Right lung (tissue), 5 donors: ENCODE measurements around the gene TMEM170A. TPM values are rescaled to one million over a fixed set of nuclear protein-coding genes. Genes with fewer than 3 reads are reported as not detected.

Experiments
- DNase-seq, 2 donors: peaks; one replicate each; pipeline ENCODE4 v3.0.0-alpha.2; 2013
- polyA plus RNA-seq, 5 donors: library from polyadenylated mRNA; unstranded; fragments of 120-200 nt; gene quantifications; one replicate each; pipeline versions ENCODE4 v1.2.1 to v1.2.3, GENCODE V29; 2013; ENCODE audit warnings: inconsistent platforms in 1 of 5, low replicate concordance in 1 of 5; ENCODE audit not compliant: insufficient read length in 5 of 5, insufficient read depth in 1 of 5

The TMEM170A gene
- polyA plus RNA-seq, 5 donors, result 27.5 to 42.3 (median 37.3) TPM

- no peak for DNase-seq
Observed at GRCh38 chr16:75482434-75483205, 18.1 kb upstream of the TMEM170A start.

GRCh38 chr16:75481475-75481874 is 17.0 kb upstream of the TMEM170A start:
- DNase-seq, result no peak

- DNase-seq, result no peak
Observed at GRCh38 chr16:75479421-75479990, 15.0 kb upstream of the TMEM170A start.

- DNase-seq, result no peak
Observed at GRCh38 chr16:75478480-75479345, 14.2 kb upstream of the TMEM170A start.

- no peak for DNase-seq
Observed at GRCh38 chr16:75477680-75478473, 13.4 kb upstream of the TMEM170A start.

GRCh38 chr16:75476817-75477216 is 12.3 kb upstream of the TMEM170A start:
- no peak for DNase-seq

- DNase-seq, result no peak
Observed at GRCh38 chr16:75475420-75475847, 10.9 kb upstream of the TMEM170A start.

- DNase-seq, result no peak
Observed at GRCh38 chr16:75472908-75473877, 8.7 kb upstream of the TMEM170A start.

- peak; percentile 37 to 58 for DNase-seq
Observed at GRCh38 chr16:75471723-75472633, 7.5 kb upstream of the TMEM170A start.

GRCh38 chr16:75466760-75467159 is 2.3 kb upstream of the TMEM170A start:
- DNase-seq, result no peak

GRCh38 chr16:75463389-75464121 is 934 bp downstream of the TMEM170A start:
- peak; percentile 34 to 62 for DNase-seq

GRCh38 chr16:75462806-75463205 is 1.7 kb downstream of the TMEM170A start:
- DNase-seq, result no peak

GRCh38 chr16:75461575-75461974 is 2.9 kb downstream of the TMEM170A start:
- no peak for DNase-seq

GRCh38 chr16:75460446-75460845 is 4.0 kb downstream of the TMEM170A start:
- DNase-seq, result peak; percentile 90 to 94

GRCh38 chr16:75459691-75460090 is 4.8 kb downstream of the TMEM170A start:
- no peak for DNase-seq

GRCh38 chr16:75458439-75458838 is 6.0 kb downstream of the TMEM170A start:
- no peak for DNase-seq

- DNase-seq, result no peak
Observed at GRCh38 chr16:75458029-75458428, 6.5 kb downstream of the TMEM170A start.

- no peak for DNase-seq
Observed at GRCh38 chr16:75457485-75458021, 6.9 kb downstream of the TMEM170A start.
